ENCODE results near the gene TRIM21. TPM values are rescaled to one million over a fixed set of nuclear protein-coding genes. Genes with fewer than 3 reads are reported as not detected.
"Not testable (repeated sequence)": the region's sequence is repeated elsewhere in the genome, so short reads cannot be mapped to it uniquely, and the experiment has no call there.

Gene TRIM21
- total RNA-seq, 1 donor from 2014 or later: 14.0 TPM

GRCh38 chr11:4385978-4386740 is 7.3 kb downstream of the TRIM21 start:
- Mint-ChIP-seq H3K9me3 (ENCODE audit: low read depth) (peaks cover 11% of the 10 kb centered on the region), H3K4me1 (ENCODE audit: low read depth) (no peaks in the 10 kb centered on the region), H3K27ac (ENCODE audit: unreplicated experiment) (no peak overlapping the region), H3K4me3 (ENCODE audit: unreplicated experiment) (no peak overlapping the region), H3K27me3 (ENCODE audit: low read depth) (no peaks in the 10 kb centered on the region), H3K36me3 (ENCODE audit: low read depth) (peaks cover 57% of the 10 kb centered on the region)
- TF ChIP-seq CTCF (IDR thresholded peaks at IDR 0.05): no peak
- DNase-seq (ENCODE audit: low spot score): no peak

GRCh38 chr11:4381901-4382300 is 11.6 kb downstream of the TRIM21 start:
- no peaks in the 10 kb centered on the region for H3K27me3 Mint-ChIP-seq (ENCODE audit: low read depth)
- H3K27ac Mint-ChIP-seq (ENCODE audit: unreplicated experiment): no peak overlapping the region
- H3K9me3 Mint-ChIP-seq (ENCODE audit: low read depth): peaks cover 3% of the 10 kb centered on the region
- no peak for DNase-seq (ENCODE audit: low spot score)
- no peak overlapping the region for H3K4me3 Mint-ChIP-seq (ENCODE audit: unreplicated experiment)
- no peaks in the 10 kb centered on the region for H3K4me1 Mint-ChIP-seq (ENCODE audit: low read depth)
- peaks cover 28% of the 10 kb centered on the region for H3K36me3 Mint-ChIP-seq (ENCODE audit: low read depth)
- TF ChIP-seq CTCF (IDR thresholded peaks at IDR 0.05): no peak

GRCh38 chr11:4375431-4376140 is 17.9 kb downstream of the TRIM21 start:
- Mint-ChIP-seq H3K27ac (ENCODE audit: unreplicated experiment) (no peak overlapping the region), H3K4me3 (ENCODE audit: unreplicated experiment) (no peak overlapping the region), H3K36me3 (ENCODE audit: low read depth) (no peaks in the 10 kb centered on the region), H3K4me1 (ENCODE audit: low read depth) (no peaks in the 10 kb centered on the region), H3K27me3 (ENCODE audit: low read depth) (peaks cover 2% of the 10 kb centered on the region), H3K9me3 (ENCODE audit: low read depth) (no peaks in the 10 kb centered on the region)
- TF ChIP-seq CTCF (IDR thresholded peaks at IDR 0.05): no peak
- DNase-seq (ENCODE audit: low spot score): no peak

GRCh38 chr11:4370166-4370565 is 23.3 kb downstream of the TRIM21 start:
- Mint-ChIP-seq H3K36me3 (ENCODE audit: low read depth) (no peaks in the 10 kb centered on the region), H3K27ac (ENCODE audit: unreplicated experiment) (no peak overlapping the region), H3K4me3 (ENCODE audit: unreplicated experiment) (no peak overlapping the region), H3K27me3 (ENCODE audit: low read depth) (peaks cover 7% of the 10 kb centered on the region), H3K9me3 (ENCODE audit: low read depth) (peaks cover 3% of the 10 kb centered on the region), H3K4me1 (ENCODE audit: low read depth) (no peaks in the 10 kb centered on the region)
- no peak for TF ChIP-seq CTCF (IDR thresholded peaks at IDR 0.05)
- no peak for DNase-seq (ENCODE audit: low spot score)

GRCh38 chr11:4368286-4368685 is 25.2 kb downstream of the TRIM21 start, which contains the start of gene OR52B4:
Gene OR52B4 (minus strand): TSS chr11:4368386. CDS start chr11:4368295, 91 bp downstream.
- Mint-ChIP-seq H3K4me1 (ENCODE audit: low read depth) (no peaks in the 10 kb centered on the region), H3K9me3 (ENCODE audit: low read depth) (peaks cover 9% of the 10 kb centered on the region), H3K27ac (ENCODE audit: unreplicated experiment) (no peak within 1 kb of the TSS), H3K36me3 (ENCODE audit: low read depth) (no peaks in the 10 kb centered on the region), H3K27me3 (ENCODE audit: low read depth) (peaks cover 7% of the 10 kb centered on the region), H3K4me3 (ENCODE audit: unreplicated experiment) (no peak within 1 kb of the TSS)
- DNase-seq (ENCODE audit: low spot score): no peak
- TF ChIP-seq CTCF (IDR thresholded peaks at IDR 0.05): no peak

- H3K9me3 Mint-ChIP-seq (ENCODE audit: low read depth); H3K27ac Mint-ChIP-seq (ENCODE audit: unreplicated experiment); H3K4me1 Mint-ChIP-seq (ENCODE audit: low read depth); H3K4me3 Mint-ChIP-seq (ENCODE audit: unreplicated experiment); H3K36me3 Mint-ChIP-seq (ENCODE audit: low read depth); DNase-seq (ENCODE audit: low spot score); H3K27me3 Mint-ChIP-seq (ENCODE audit: low read depth): not testable (repeated sequence)
These were observed 45.4 kb downstream of the TRIM21 start for GRCh38 chr11:4348142-4348541.

- not testable (repeated sequence) for H3K36me3 Mint-ChIP-seq (ENCODE audit: low read depth); H3K4me1 Mint-ChIP-seq (ENCODE audit: low read depth); H3K27me3 Mint-ChIP-seq (ENCODE audit: low read depth); H3K4me3 Mint-ChIP-seq (ENCODE audit: unreplicated experiment); H3K9me3 Mint-ChIP-seq (ENCODE audit: low read depth); H3K27ac Mint-ChIP-seq (ENCODE audit: unreplicated experiment); DNase-seq (ENCODE audit: low spot score)
These were observed 48.1 kb downstream of the TRIM21 start for GRCh38 chr11:4345366-4345765.
